HPDE6-E6E7 (cell line): ENCODE data around the gene ARL2BP.
"Not testable (repeated sequence)": the region's sequence is repeated elsewhere in the genome, so short reads cannot be mapped to it uniquely, and the experiment has no call there.

ENCODE experiments used
- DNase-seq: peaks from one replicate; pipeline ENCODE4 v3.0.0; 2011; ENCODE audit warnings: missing footprints; ENCODE audit errors: extremely low spot score

Gene ARL2BP

GRCh38 chr16:57263541-57264351 is 18.7 kb downstream of the ARL2BP start:
- DNase-seq: no peak

- DNase-seq: no peak
These were observed 19.3 kb downstream of the ARL2BP start for GRCh38 chr16:57264381-57264780.

GRCh38 chr16:57264950-57265371 is 19.9 kb downstream of the ARL2BP start:
- no peak for DNase-seq

- DNase-seq: no peak
These were observed 20.9 kb downstream of the ARL2BP start for GRCh38 chr16:57265850-57266530.

- no peak for DNase-seq
These were observed 21.6 kb downstream of the ARL2BP start for GRCh38 chr16:57266531-57267260.

- not testable (repeated sequence) for DNase-seq
These were observed 22.3 kb downstream of the ARL2BP start for GRCh38 chr16:57267343-57267742.

- no peak for DNase-seq
These were observed 24.0 kb downstream of the ARL2BP start for GRCh38 chr16:57268804-57269800.

GRCh38 chr16:57270221-57271062 is 25.4 kb downstream of the ARL2BP start:
- no peak for DNase-seq

GRCh38 chr16:57271063-57271345 is 25.9 kb downstream of the ARL2BP start:
- no peak for DNase-seq

- DNase-seq: no peak
These were observed 26.9 kb downstream of the ARL2BP start for GRCh38 chr16:57271867-57272495.

GRCh38 chr16:57273359-57273758 is 28.3 kb downstream of the ARL2BP start:
- no peak for DNase-seq

- DNase-seq: no peak
These were observed 28.8 kb downstream of the ARL2BP start for GRCh38 chr16:57273826-57274225.

- not testable (repeated sequence) for DNase-seq
These were observed 30.9 kb downstream of the ARL2BP start for GRCh38 chr16:57275946-57276345.

GRCh38 chr16:57276596-57276995 is 31.5 kb downstream of the ARL2BP start:
- no peak for DNase-seq

GRCh38 chr16:57277586-57277985 is 32.5 kb downstream of the ARL2BP start:
- DNase-seq: peak; percentile 99

GRCh38 chr16:57278494-57278893 is 33.4 kb downstream of the ARL2BP start:
- DNase-seq: no peak

GRCh38 chr16:57279780-57280638 is 35.0 kb downstream of the ARL2BP start:
- no peak for DNase-seq

GRCh38 chr16:57281791-57282190 is 36.7 kb downstream of the ARL2BP start:
- DNase-seq: no peak
